Forelimb muscle (tissue), 1 donor: ENCODE measurements around the gene KRT78. TPM values are rescaled to one million over a fixed set of nuclear protein-coding genes. Genes with fewer than 3 reads are reported as not detected.
"Not testable (repeated sequence)": the region's sequence is repeated elsewhere in the genome, so short reads cannot be mapped to it uniquely, and the experiment has no call there.

Experiments used
- DNase-seq: peaks from one replicate; pipeline ENCODE4 v3.0.0-alpha.2; 2013; ENCODE audit warnings: low read depth
- polyA plus RNA-seq: library from polyadenylated mRNA; unstranded; fragments of 120-200 nt; gene quantifications from one replicate; pipeline ENCODE4 v1.2.1, GENCODE V29; 2013; ENCODE audit not compliant: insufficient read length

KRT78 gene
- polyA plus RNA-seq, 1 donor = not detected

DNA sequence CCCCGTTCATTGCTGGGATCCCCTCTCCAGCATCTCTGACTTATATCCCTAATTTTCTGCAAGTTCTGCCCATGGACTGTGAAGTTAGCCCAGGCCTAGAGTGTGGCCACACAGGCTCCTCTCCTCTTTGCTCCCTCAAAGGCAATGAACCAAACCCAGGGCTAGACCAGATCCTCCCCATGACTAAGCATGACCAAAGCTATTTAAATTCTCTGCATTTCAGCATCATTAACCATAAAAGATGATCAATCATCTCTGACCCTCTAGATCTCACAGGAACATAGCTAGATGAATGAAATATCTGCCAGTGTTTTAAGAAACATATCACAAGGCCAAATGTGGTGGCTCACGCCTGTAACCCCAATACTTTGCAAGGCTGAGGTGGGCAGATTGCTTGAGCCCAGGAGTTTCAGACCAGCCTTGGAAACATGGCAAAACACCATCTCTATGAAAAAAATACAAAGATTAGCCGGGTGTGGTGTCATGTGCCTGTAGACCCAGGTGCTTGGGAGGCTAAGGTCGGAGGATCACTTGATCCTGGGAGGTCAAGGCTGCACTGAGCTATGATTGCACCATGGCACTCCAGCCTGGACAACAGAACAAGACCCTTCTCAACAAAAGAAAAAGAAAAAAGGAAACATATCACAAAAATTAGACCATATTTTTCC lies 50.7 kb downstream of the KRT78 start:
- DNase-seq = no peak

DNA sequence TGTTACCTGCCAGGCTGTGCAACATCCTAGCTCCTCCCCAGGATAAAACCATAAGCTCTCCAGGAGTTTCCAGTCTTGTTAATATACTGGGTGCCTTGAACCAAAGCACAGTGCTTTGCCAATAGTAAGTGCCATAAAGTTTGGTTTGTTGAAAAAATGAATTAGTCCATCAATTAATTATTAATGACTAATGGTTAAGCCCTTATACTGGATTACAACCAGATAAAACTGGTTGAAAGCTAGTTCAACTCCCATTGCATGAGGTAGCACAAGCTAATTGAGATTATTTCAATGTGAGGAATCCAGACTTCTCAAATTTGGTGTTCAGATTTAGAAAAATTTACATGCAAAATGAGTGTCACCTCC lies 51.3 kb downstream of the KRT78 start:
- no peak for DNase-seq

GRCh38 chr12:52796839-52797528 lies 51.8 kb downstream of the KRT78 start:
- no peak for DNase-seq

- DNase-seq = no peak
Measured at GRCh38 chr12:52796429-52796794, 52.4 kb downstream of the KRT78 start.

GRCh38 chr12:52795694-52796428 lies 52.9 kb downstream of the KRT78 start, which contains the start of gene KRT3:
Gene KRT3 (minus strand): TSS chr12:52796117. CDS start chr12:52796042, 75 bp downstream.
- DNase-seq = no peak

DNA sequence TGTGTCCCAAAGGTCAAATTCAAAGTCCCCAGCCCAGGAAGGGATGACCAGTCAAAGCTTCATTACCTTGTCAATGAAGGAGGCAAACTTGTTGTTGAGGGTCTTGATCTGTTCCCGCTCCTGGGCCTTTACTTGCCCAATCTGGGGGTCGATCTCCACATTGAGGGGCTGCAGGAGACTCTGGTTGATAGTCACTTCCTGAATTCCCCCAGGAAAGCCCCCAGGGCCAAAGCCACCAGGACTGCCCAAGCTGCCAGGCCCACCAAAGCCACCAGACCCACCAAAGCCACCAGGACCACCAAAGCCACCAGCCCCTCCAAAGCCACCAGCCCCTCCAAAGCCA lies 53.5 kb downstream of the KRT78 start:
- DNase-seq = not testable (repeated sequence)

GRCh38 chr12:52794479-52795331 lies 54.1 kb downstream of the KRT78 start:
- DNase-seq = no peak

DNA sequence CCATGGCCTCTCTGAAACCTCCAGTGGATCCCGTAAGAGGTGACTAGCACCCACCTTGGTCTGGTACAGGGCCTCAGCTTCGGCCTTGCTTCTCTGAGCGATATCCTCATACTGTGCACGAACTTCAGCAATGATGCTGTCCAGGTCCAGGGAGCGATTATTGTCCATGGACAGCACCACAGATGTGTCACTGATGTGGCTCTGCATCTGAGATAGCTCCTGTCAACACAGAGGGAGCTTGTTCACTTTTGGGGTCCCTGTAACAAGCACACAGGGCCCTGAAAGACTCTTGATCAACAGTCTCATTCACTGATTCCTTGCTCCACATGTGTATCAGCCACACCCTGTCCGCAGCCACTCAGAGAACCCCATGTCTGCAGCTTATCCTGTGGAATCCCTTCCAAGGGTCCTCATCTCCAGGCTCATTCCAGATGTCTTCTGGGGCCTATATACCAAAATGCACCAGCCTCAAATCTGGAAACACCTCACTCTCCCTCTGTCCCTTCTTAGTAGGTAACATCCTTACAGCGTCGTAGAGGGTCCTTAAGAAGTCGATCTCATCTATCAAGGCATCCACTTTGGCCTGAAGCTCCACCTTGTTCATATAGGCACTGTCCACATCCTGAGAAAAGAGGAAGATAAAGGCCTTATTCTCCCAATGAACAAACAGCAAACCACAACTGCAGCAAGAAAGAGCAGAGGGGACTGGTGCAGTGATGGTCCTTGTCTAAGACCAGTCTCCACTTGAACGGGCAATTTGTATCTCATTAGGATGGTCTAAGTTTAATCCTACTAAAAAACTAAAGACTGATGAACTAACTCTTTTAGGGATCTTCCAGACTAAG lies 56.4 kb downstream of the KRT78 start:
- DNase-seq = no peak

- DNase-seq = no peak
Measured at GRCh38 chr12:52791271-52792184, 57.3 kb downstream of the KRT78 start.

GRCh38 chr12:52790427-52791270 lies 58.1 kb downstream of the KRT78 start:
- no peak for DNase-seq

GRCh38 chr12:52789637-52790426 lies 59.0 kb downstream of the KRT78 start:
- no peak for DNase-seq

GRCh38 chr12:52788876-52789636 lies 59.7 kb downstream of the KRT78 start:
- no peak for DNase-seq

DNA sequence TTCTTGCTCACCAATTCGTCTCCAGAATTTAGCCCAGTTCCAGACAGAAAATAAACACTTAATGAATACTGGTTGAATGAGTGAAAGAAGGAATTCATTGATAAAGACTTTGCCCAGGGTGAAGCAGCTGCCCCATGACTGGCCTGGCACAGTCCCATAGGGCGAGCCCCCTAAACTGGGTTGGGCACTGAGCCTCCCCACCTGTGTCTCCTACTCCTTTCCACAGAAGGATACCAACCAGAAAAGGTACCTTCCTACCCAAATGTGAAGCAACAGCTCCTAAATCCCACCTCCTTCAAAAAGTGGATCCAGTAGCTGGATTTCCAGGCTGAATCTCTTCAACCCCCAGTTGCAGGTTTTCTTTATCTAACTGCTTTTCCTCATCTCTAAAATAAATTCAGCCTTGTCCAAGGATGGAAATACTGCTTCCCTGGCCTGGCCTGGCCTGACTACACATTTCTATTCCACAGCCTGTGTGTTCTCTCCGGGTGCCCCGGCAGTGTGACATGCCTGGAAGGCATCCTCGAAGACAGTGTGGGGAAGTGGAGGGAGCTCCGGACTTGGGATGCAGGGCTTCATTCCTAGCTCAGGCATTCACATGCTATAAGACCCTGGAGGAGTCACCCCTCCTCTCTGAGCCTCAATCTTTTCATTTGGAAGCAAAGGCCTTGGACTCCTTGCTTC lies 60.5 kb downstream of the KRT78 start:
- DNase-seq = no peak
